Fibroblast of gingiva (primary cell): ENCODE results near the gene ZFC3H1.

Source experiments
- DNase-seq: peaks from one replicate; pipeline ENCODE4 v3.0.0-alpha.2; 2011; ENCODE audit warnings: low read depth

ZFC3H1 gene

DNA sequence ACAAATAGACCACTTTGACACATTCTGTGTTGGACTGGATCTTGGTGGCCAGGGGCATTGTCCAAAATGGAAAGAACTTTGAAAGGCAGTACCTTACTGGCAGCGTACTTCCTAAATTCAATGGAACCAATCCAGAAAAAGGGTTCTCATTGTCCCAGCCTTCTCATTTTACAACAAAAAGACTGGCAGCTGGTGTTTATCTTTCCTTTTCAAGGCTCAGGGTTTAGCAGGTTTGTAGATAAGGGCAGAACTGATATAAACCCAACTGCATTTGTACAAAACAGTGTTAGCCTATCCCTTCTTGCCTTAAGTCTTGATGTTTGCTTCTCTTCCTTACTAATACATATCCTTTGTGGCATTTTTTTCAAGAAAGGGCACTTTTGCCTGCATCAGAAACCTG is 8.2 kb upstream of the ZFC3H1 start:
- no peak for DNase-seq

DNA sequence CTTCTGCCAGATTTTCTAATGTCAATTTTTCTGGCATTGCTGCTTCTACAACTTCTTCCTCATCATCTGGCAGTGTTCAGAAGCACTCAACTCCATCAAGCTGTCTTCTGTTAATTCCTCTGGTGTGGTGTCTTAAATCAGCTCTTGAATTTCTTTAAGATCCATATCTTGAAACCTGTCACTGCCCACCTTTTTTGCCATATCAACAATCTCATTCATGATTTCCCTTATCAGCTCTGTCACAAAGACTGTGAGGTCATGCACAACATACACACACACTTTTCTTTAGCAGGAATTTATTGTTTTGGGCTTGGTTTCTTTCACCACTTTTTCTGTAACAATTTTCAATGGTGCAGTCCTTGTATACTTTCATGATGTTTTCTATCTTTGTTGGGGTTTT is 7.7 kb upstream of the ZFC3H1 start:
- no peak for DNase-seq

DNA sequence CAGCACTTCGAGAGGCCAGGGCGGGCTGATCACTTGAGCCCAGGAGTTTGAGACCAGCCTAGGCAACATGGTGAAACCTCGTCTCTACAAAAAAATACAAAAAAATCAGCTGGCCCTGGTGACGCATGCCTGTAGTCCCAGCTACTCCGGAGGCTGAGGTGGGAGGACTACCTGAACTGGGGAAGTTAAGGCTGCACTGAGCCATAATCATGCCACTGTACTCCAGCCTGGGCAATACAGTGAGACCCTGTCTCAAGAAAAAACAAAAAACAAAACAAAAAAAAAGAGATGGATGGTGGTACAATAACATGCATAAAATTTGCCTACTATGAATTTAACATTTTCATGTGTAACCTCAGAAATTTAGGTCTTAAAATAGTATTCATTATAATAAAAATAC is 2.6 kb upstream of the ZFC3H1 start:
- no peak for DNase-seq

DNA sequence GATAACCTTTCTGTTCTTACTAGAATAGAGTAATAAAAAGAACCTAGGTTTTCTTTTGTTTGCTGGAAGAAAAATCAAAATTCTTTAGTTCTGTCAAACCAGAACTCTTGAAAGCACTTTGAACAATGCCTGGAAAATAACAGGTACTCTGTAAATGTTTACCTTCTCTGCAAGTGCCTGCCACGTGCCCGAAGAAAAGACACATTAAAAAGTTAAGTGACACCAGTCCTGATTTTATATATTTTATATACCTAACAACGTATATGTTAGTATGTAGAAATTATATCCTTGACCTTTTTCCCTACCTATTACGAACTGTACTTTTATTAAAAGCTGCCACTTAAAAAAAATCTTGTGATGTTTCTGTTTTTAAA is 1.4 kb upstream of the ZFC3H1 start:
- no peak for DNase-seq

DNA sequence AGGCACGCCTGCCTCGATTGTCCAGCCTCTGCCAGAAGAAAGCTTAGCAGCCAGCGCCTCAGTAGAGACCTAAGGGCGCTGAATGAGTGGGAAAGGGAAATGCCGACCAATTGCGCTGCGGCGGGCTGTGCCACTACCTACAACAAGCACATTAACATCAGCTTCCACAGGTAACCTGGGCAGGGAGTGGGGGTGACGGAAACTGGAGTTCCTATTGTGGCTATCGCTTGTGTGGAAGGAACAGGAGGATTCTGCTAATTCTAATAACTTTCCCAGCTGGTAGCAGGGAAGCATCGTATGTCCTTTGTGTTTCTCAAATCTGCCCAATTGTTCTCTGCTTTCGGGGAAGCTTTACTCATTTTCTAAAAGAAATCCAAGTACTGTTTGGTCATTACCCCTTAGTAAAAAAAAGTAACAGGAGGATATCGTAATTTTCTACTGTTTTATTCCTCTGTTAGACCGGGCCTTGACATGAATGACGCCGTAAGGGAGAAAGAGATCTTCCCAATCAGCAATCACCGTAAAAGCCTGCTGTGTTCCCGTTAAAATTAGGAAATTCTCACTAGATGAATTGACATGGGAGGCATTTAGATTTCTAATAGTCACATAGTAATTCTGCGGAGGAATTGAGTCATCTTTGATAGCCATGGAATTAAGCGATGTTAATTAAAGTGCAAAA is 902 bp upstream of the ZFC3H1 start:
- peak; percentile 2 for DNase-seq

DNA sequence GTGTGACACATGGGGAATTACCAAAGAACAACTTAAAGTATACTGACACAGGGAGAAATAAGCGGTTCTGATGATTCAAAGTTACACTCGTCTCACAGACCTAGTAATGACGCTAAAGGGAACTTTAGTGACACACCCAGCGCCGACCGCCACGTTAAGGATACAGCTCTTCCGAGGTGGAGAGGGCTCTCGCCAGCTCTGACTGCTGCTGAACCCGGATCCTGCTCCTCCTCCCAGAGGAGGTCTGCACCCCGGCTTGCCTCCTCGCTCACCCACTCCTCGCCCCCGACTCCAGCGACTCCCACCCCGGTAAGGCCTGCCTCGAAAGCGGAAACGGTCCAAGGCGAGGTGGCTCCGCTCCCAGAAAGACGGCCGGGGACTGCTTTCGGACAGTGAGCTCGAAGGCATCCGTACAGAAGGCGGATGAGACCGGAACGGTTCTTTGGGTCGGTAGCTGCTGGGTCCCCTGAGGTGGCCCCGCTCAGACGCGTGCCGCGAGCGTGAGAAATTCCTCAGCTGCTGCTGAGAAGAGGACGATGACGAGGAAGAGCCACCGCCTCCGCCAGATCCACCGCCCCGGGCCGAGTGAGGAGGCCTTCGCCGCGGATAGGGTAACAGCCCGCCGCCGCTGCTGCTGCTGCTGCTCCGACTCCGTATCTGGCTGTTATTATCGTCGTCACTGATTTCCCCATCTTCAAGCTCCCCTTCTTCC is 643 bp downstream of the ZFC3H1 start:
- peak; percentile 54 for DNase-seq

DNA sequence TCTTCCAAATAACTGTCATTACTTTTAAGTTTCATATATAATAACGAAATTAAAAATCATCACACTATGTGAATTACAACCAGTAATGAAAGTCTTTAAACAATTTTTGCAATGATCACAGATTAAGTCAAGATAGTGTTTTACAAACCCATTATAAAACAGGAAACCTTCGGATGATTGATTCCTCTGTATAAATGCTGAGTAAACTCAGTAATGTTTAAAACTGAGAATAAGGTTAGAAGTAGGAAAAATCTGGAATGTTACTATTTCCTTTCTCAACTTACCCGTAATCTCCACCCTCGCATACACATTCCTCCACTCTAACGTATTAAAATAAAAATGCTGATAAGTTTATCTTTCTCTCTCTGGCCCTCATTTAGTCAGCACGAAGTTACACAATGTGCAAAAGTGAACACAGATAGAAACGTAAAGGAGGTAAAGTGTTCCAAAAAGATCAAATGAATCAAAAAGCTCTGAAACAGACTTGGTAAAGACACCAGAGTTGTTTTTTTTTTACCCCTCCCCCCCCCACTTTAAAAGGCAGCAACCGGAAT is 1.6 kb downstream of the ZFC3H1 start:
- DNase-seq, result peak; percentile 16

DNA sequence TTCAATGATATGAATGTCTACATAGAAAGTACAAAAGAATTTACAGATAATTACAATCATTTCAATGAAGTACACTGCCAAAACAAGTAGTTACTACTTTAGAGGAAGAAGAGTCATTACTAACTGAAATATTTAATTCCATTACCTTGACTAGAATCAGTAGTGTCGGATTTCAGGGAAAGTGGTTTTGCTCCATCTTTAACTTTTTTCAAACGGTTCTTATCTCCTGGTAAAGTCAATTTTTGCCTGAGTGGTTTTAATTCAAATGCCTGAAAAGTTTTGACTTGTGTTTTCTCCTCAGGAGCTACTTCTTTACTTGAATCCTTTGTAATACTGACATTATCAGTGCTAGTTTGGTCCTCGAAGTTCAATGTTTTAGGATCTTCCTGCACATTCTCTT is 6.9 kb downstream of the ZFC3H1 start:
- DNase-seq, result no peak

DNA sequence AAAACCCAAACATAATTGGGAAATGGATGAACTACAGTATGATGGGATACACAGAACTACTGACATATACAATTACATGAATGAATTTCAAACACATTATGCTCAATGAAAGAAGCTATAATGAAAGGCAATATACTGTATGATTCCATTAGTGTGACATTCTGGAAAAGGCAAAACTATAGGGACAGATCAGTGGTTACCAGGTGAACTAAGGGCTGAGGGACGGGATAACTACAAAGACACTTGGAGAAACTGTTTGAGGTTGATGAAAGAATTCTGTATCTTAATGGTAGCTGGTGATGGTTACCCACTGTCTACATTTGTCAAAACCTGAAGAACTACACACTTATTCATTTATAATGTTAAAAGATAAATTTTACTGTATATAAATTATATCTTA is 7.7 kb downstream of the ZFC3H1 start:
- DNase-seq, result no peak

DNA sequence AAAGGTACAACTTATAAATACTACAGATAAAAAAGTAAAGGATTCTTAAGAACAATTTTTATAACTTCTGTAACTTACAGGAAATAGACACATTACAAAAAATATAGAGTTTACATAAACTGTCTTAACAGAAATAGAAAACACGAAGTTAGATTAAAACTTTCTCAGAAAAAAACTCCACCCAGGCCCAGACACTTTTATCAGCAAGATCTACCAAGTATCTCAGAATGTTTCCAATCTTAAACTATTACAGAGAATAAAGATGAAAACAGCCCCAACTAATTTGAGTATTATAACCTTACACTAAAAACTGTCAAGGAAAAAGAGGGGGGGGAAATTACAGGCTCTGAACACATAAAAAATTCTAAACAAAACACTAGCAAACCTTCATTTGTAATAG is 8.2 kb downstream of the ZFC3H1 start:
- DNase-seq, result no peak

DNA sequence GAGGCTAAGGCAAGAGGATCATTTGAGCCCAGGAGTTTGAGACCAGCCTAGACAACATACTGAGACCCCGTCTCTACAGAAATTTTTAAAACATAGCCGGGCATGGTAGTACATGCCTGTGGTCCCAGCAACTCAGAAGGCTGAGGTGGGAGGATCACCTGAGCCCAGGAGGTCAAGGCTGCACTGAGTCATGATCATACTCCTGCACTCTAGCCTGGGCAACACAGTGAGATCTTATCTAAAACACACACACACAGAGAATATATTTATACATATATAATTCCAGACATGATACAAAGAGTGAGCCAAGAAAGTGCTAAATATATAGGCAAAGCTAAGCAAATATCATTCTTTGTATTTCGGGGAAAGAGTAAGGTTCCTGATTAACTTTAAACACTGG is 9.4 kb downstream of the ZFC3H1 start:
- DNase-seq, result no peak

DNA sequence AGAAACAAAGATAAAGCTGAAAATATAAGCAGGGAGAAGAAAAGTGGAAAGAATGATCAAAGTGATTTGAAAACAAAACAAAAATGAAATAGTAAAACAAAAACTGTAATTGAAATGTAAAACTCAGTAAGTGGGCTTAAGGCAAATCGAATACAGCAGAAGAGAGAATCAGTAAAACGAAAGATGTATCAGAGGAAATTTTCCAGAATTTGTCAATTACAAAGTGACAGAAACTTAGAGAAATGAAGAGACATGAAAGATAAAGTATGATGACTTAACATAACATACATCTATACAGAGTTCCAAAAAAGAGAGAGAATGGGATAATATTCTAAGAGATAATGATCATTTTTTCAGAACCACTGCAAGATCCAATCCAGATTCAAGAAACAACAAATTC is 10.5 kb downstream of the ZFC3H1 start:
- DNase-seq, result no peak

DNA sequence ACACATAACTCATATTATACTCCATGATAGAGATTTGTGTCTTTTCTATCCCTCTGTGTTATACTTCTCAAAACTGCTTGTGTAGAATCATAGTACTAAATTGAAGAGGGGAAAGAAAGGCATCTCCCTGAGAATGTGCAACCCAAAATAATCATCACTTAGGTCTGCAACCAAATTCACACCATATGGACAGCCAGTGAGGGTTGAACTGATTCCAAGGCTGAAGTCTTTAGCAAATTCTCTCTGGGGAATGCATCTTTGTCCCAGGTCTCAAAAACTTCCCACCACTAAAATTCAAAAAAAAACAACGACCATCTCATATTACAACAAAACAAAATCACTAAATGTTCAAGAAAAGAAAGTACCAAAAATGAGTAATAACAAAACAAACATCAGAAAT is 11.0 kb downstream of the ZFC3H1 start:
- peak; percentile 76 for DNase-seq

DNA sequence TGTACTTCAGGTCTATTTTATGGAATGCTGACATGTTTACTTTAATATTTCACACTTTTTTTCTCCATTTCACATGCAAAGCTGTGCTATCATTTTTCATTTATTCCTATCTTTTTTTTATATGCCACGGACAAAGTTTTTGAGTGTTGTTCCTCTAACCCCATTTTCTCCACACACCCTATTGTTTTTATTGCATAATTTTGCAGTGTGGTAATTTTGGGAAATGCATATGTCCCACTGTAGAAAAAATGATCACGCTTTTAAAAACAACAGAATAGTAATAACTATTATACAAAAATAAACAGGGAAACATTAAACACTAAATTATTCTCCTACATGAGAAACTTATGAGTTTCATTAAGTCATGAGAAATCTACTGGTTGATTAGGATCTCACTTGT is 14.2 kb downstream of the ZFC3H1 start:
- DNase-seq, result no peak

DNA sequence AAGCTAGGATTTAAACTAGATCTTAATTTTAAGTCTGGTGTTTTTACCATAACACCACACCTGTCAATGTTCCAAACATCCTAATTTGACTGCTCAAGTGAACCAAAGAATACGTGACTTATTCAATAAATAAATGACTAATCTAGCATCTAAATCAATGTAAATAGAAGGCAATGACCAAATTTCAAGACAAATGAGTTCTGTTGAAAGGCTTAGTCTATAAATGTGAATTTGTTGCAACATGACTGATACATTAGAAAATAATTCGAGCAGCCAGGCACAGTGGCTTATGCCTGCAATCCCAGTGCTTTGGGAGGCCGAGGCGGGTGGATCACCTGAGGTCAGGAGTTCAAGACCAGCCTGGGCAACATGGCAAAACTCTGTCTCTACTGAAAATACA is 15.1 kb downstream of the ZFC3H1 start:
- no peak for DNase-seq

DNA sequence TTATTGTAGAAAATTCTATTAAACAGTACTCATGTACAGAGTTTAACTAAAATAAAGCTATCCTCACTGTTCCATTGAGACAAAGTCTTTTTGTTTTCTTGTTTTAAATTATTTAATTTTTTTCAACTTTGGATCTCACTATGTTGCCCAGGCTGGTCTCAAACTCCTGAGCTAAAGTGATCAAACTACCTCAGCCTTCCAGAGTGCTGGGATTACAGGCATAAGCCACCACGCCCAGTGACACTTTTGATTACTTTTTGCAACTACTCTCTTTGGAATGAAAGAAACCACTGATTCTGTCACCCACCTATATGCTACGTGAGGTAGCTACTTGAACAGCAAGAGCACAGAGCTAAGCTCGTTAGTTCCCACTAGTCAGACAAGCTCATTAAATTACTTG is 17.1 kb downstream of the ZFC3H1 start:
- DNase-seq, result no peak

DNA sequence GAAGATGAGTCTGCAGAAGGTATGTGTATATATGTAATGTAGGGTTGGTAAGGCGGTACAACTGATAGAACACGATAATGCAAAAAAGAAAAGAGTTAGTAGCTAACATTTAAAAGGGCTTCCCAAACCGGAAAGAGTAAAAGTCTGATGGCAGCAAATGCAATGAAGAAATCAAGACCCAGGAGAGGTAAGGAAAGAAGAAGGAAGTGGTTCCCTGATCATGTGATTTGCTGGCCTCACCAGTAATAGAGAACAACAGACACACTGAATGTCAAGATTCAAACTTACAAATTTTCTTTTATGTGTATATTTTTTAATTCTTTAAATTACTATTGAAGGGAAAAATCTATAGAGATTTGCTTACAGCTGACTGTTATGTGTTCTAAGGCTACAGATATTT is 18.4 kb downstream of the ZFC3H1 start:
- no peak for DNase-seq

DNA sequence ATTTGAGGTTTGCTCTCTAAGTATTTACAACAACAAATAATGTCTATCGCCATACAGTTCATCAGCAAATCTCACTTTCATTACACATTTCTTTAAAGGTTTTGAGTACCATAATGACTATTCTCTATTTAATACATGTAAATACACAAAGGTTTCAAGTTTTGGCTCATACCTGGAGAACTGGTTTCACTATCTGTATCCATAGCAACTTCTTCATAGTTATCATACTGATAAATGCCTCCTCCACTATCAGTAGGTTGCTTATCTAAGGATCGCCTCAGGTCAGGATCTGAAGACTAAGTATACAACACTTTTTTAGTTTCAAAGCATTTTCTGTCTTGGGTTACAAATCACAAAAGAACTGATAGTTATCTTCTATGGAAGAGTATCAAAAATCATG is 21.4 kb downstream of the ZFC3H1 start:
- no peak for DNase-seq

DNA sequence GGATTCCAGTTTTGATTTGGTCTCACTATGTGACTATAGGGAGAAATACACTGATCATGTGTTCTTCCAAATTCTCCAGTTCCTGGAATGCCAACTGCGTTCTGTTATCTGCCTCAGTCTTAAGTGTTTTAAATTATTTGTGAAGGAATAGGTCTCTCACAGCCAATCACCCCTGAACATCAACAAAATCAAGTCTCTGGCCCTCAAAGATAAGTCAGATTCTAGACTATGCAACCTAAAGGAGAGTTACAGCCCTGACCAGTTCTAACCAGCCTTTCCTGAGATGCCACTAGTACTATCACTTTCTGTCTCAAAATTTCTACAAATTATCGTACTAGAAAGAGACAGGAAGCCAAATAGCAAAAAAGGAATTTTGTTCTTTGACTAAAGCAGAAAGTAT is 22.3 kb downstream of the ZFC3H1 start:
- no peak for DNase-seq

DNA sequence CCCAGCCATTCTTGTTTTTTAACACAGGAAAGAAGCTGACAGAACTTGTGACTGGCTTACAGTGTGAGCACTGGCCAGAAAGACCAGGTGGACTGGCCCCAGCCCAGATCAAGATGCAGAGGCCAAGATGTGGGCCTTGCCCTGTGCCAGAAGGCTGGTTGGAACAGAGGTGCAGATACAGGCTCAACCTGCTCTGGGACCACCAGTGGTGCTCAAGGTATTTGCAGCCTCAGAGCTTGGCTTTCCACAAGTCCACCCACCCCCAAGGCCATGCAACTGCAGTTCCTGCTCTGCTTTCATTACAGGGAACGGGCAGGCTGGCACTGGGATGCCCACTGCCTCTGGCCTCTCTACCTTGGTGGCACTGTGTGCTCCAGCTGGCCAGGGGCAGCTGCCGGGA is 23.3 kb downstream of the ZFC3H1 start:
- no peak for DNase-seq

DNA sequence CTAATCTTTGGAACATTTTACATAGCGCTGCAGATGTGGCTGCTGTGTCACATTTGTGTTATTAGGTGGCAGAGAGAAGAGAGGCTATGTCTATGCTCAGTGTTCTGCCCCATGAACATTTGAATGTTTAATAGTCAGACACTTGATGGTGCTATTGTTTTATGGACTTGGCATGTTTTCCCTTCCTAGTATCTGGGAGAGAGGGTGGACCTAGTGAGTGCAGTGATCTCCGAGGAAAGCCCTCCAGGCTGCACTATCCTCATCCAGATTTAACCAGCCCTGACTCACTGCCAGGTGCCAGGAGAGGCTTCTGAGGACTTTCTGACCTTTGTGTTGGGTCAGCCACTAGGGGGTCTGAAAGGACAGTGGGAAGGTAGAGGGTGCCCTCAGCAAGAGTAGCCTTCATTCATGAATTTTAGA is 24.3 kb downstream of the ZFC3H1 start:
- DNase-seq, result no peak

DNA sequence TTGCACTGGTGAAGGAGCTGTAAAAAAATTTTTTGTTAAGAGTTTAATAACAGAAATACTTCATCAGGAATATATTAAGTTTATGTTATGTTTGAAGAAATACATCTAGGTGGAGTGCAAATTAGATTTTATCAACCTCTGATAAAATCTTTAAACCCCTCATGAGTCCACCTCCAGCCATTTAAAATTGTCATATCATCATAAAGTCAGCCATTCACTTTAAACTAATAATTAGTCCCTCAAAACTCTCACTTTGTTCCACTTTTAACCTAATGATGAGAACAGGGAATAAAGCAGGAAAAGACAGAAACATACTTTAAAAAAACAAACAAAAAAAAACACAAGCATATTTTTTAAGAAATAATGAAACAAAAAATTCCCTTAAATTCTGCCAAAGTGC is 25.1 kb downstream of the ZFC3H1 start:
- DNase-seq, result no peak

DNA sequence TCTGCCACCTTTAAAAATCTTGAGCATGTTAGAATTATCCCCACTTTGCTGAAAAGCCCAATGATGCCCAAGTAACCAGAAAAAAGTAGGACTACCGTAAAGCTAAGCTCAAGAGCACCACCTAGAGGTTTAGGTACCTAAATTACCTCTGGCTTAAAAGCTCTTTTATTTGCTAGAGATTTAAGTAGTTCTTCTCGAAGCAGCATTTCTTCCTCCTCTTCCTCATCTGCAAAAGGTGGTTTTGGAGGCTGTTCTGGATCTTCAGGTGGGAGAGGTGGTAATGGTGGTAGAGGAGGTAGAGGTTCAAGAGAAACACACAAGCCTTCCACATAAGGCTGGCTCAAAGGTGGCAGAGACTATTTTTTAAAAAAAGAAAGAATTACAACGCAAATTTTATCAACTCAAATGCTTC is 26.9 kb downstream of the ZFC3H1 start:
- DNase-seq, result peak; percentile 66

DNA sequence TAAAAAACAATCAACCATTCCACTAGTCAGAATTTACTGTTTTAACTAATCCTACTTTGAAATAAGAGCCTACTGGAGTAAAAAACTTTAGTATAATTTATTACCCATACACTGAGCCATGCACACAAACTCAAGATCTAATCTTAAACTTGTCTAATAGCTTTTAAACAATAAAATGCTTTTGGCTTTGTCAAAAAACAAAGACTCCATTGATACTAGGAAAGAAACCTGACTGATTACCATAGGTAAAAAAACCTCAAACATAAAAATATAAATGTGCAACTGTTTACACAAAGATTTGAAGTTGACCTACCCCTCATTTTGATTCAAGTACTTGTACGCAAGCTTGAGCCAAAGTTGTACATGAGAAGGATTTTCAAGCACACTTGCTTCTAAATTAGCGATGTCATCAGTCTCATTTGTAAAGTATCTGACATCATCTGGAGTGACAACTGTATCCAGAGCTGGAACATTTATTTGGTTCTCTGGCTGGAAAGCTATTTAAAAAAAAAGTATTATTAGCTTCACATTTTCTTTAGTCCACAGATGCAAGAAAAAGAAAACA is 36.1 kb downstream of the ZFC3H1 start:
- no peak for DNase-seq
